Occipital lobe (tissue), 2 donors: ENCODE measurements around the gene PMM1. TPM values are rescaled to one million over a fixed set of nuclear protein-coding genes. Genes with fewer than 3 reads are reported as not detected.
"Not testable (repeated sequence)": the region's sequence is repeated elsewhere in the genome, so short reads cannot be mapped to it uniquely, and the experiment has no call there.

Experiments used
- DNase-seq: peaks from one replicate; lab custom pipeline; 2025; lab: John Stamatoyannopoulos, UW
- total RNA-seq: library from RNA; depleted of rRNA; stranded (reverse); fragments of >200 nt; gene quantifications from one replicate; pipeline ENCODE4 v1.2.3, GENCODE V29; 2014

PMM1 gene
- total RNA-seq, 1 donor from 2014 or later = 17.2 TPM

- DNase-seq = peak; percentile 11
These were observed 7.4 kb upstream of the PMM1 start for GRCh38 chr22:41596776-41597634.

DNA sequence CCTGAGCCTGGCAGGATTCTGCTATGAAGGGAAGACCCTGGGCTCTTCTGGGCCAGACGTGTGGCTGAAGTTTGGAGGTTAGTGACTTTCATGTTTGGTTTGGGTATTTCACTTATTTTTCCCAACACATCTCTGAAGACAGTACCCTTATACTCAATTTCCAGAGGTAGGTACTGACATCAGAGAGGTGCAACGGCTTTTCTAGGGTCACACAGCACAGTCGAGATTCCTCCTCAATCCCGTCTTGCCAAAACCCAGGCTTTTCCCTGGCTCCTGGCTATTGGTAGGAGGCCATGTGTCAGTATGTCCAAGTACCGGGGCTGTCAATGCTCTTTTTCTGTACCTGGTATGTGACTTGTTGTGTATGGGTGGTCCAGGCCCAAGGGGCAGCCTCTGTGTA, 6.1 kb upstream of the PMM1 start:
- no peak for DNase-seq

GRCh38 chr22:41593336-41593960, 3.8 kb upstream of the PMM1 start:
- DNase-seq = not testable (repeated sequence)

GRCh38 chr22:41587347-41587723, 2.3 kb downstream of the PMM1 start:
- DNase-seq = no peak

GRCh38 chr22:41585898-41586297, 3.7 kb downstream of the PMM1 start:
- no peak for DNase-seq

- no peak for DNase-seq
These were observed 4.8 kb downstream of the PMM1 start for GRCh38 chr22:41584881-41585280.

DNA sequence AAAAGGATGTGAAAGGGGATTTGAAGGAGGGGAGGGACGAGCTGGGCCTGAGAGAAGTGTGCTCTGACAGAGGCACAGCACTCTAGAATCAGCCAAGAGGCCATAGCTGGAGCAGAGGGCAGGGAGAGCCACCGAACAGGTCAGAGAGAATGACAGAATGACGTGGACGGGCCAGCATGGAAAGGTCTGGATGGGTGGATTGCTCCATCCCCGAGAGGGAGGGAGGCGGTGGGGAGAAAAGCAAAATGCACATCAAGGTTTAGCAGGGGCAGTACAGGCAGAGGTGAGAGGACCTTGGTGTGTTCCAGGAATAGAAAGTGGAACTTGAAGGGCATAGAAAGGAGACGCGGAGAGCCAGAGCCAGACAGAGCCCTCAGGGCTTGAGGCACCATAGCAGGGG, 6.9 kb downstream of the PMM1 start:
- no peak for DNase-seq

DNA sequence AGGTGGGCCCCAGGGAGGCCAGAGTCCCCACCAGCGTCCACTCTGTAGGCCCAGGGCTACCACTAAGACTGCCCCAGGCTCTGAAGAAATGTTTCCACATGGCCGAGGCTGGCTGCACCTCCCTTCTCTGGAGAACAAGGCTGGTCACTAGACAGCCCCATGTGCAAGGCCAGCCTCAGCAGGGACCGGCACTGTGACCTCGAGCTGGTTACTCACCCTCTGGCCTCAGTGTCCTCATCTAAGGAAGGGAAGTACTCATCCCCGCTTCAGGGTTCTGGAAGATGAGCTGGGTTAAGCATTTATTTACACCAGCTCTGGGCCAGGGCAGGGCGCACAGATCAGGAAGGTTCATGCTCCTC, 9.7 kb downstream of the PMM1 start:
- DNase-seq = no peak

DNA sequence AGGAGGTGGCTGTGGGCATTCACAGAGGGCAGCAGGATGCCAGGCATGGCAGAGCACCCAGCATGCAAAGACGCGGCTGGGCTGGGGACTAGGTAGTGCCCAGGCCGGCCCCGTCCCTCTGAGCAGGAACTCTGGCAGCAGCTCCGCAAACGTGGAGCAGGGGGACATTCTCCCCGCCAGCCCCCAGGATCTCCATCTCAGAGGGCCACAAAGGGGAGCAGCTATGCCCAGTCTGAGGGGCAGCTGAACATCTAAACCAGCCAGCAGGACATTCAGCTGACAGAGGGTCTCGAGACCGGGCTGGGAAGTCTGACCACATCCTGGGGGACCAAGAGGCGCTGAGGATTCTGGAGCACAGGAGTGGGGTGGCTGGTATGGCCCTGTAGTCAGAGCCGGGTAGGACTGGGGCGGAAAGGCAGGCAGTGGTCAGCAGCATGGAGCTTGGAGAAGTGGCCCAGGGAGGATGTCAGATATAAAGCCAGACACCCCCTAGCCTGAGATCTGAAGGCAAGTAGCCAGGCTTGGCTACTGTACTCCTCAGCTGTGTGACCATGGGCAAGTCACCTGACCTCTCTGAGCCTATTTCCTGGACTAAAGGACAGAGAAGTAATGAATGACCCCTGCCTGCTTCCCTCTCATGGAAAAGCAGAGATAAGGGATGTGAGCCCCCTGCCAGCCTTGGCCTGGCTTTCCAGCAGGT, 10.2 kb downstream of the PMM1 start:
- no peak for DNase-seq

DNA sequence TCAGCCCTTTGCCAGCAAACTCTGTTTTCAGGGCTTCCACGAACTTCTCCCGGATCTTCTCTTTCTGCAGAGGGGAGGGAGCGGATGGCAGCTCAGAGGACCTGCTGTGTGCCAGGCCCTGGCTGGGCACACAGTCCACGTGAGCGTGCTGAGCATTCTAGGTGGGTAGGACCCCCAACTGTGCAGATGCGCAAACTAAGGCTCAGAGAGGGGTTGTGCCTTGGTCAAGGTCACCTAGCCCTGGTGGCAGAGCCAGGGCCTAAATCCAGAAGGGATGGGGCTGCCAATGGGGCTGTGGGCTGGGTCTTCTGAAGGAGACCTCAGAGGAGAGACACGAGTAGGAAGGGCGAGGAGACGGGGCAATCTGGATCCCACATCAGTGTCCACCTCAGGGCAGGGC, 10.8 kb downstream of the PMM1 start:
- no peak for DNase-seq

DNA sequence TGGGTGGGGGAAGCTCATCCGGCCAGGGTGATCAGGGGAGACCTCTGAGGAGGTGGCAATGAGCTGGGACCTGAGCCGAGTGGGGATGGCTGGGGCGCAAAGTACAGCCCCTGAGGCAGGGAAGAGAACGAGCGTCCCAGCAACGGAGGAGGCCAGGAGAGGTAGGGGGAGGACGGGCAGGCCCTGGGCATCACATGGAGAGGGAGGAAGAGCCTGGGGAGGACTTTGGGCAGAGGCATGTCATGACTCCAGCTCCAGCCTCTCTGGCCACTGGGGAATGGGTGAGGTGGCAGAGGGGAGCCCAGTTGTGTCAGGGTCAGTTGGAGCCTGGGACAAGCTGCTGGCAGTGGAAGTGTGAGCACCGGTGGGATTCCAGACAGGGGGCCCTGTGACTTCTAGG, 11.5 kb downstream of the PMM1 start:
- DNase-seq = no peak

GRCh38 chr22:41576877-41577276, 12.8 kb downstream of the PMM1 start:
- no peak for DNase-seq

- DNase-seq = no peak
These were observed 14.1 kb downstream of the PMM1 start for GRCh38 chr22:41575533-41575932.

DNA sequence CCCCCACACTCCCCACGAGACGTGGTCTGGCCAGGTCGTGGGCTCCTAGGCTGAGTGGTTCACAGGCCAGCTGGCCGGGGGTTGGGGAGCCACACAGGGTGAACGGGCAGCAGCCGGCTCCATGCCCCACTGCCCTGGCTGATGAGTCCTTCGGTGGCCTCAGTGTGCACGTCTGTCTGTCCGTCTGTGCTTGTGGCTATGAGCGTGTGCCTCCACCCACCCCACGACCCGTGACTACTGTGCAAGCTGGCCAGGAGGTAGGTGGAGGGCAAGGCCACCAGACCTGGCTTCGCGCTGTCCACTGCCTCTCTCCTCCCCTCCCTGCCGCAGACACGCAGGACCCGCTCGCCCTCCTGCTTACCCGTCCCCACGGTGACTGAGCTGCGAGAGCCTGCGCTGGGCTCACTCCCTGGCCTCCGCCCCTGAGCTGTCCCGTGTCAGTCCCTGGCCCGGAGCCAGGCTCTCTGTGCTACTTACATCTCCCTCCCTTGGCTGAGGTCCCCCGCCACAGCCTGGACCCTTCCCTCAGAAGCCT, 14.7 kb downstream of the PMM1 start:
- no peak for DNase-seq

GRCh38 chr22:41573677-41574076, 16.0 kb downstream of the PMM1 start:
- DNase-seq = no peak

DNA sequence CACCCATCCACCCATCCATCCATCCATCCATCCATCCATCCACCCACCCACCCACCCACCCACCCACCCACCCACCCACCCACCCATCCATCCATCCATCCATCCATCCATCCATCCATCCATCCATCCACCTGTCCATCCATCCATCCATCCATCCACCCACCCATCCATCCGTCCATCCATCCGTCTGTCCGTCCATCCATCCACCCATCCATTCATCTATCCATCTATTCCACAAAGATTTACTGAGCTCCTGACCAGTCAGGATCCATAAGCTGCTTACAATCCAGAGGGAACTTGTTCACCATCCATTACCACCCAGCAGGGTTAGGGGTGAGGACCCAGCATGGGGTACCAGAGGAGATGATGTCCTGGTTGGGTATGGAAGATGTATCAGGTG, 17.3 kb downstream of the PMM1 start:
- not testable (repeated sequence) for DNase-seq

GRCh38 chr22:41571786-41572185, 17.9 kb downstream of the PMM1 start:
- DNase-seq = no peak

- DNase-seq = no peak
These were observed 19.4 kb downstream of the PMM1 start for GRCh38 chr22:41570221-41570620.

GRCh38 chr22:41568811-41569210, 20.8 kb downstream of the PMM1 start:
- DNase-seq = no peak

GRCh38 chr22:41567512-41567768, 22.2 kb downstream of the PMM1 start:
- DNase-seq = no peak

DNA sequence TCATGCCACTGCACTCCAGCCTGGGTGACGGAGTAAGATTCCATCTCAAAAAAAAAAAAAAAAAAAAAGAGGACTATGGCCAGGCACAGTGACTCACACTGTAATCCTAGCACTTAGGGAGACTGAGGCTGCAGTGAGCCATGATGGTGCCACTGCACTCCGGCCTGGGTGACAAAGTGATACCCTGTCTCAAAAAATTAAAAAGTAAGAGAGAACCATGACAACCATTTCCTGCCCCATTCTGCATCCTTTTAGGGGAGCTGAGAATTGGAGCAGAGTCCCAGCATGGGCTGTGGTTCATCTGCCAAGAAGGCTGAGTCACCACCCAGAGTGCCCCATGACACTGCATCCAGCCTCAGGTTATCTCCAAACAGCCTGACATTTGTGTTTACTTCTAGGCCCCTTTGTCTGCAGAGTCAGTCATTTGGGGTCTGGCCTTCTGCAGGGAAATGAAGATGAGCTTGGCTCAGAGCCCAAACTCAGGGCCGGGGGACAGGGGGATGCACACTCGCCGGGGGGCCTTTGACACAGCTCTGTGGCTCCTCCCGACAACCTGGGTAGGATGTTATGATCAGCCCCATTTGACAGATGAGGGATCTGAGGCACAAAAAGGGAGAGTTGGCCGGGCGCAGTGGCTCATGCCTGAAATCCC, 24.1 kb downstream of the PMM1 start:
- peak; percentile 22 for DNase-seq

DNA sequence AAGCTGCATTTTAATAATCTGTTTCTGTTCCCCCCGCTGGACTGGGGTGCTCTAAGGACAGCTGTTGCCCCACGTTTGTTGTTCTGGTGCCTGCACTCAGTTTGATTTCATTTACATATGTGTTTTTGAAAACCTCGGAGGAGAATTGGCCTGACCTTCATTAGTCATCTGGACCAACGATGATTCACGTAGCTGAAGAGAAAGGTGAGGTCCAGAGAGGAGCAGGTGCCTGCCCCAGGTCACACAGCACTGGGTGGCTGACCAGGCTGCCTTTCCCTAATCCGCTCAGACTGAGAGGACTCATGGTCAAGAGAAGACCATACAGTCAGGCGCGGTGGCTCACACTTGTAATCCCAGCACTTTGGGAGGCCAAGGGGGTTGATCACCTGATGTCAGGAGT, 25.1 kb downstream of the PMM1 start:
- DNase-seq = no peak
